Ishikawa (cell line): ENCODE measurements around the gene ATG101.

Experiments used
- CEBPB ChIP-seq: IDR thresholded peaks from 2 replicates; pipeline ENCODE4 v1.6.1; 2012
- EGR1 ChIP-seq: IDR thresholded peaks from 2 replicates; pipeline ENCODE4 v1.6.1; 2012
- EP300 ChIP-seq: IDR thresholded peaks from 2 replicates; pipeline ENCODE4 v1.6.1; 2012; ENCODE audit warnings: borderline replicate concordance
- FOXM1 ChIP-seq: IDR thresholded peaks from 2 replicates; pipeline ENCODE4 v1.6.1; 2012; ENCODE audit warnings: low read depth, borderline replicate concordance
- NFIC ChIP-seq: IDR thresholded peaks from 2 replicates; pipeline ENCODE4 v1.6.1; 2012
- TAF1 ChIP-seq: IDR thresholded peaks from 2 replicates; pipeline ENCODE4 v1.6.1; 2012; ENCODE audit warnings: low read depth, mild to moderate bottlenecking
- ZBTB7A ChIP-seq: IDR thresholded peaks from 2 replicates; pipeline ENCODE4 v1.6.1; 2012; ENCODE audit warnings: low read depth
- TF ChIP-seq, protein P1 (sequence below): IDR thresholded peaks from 2 replicates; pipeline ENCODE4 v1.6.1; 2012

- TF ChIP-seq ZBTB7A (no peak), TAF1 (no peak), EP300 (no peak), CEBPB (no peak), FOXM1 (no peak), EGR1 (no peak), NFIC (peak; percentile 12; the same call in 1 of the 2 replicates)
- TF ChIP-seq, protein P1, sequence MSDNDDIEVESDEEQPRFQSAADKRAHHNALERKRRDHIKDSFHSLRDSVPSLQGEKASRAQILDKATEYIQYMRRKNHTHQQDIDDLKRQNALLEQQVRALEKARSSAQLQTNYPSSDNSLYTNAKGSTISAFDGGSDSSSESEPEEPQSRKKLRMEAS: no peak
These were observed 6.5 kb upstream of the ATG101 start for GRCh38 chr12:52063082-52063924.
